ENCODE measurements around the gene ABI3.

ABI3 gene

DNA sequence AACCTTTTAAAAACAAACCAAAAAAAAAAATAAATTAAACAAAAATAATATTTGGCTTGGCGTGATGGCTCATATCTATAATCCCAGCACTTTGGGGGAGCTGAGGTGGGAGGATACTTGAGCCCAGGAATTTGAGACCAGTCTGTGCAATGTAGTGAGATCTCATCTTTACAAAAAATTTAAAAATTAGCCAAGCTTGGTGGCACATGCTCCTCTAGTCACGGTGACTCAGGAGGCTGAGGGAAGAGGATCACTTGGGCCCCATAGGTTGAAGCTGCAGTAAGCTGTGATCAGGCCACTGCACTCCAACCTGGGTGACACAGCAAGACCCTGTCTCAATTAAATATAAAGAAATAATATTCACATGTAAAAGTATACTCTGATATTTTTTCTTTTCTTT is 12.3 kb upstream of the ABI3 start:
- DNase-seq, result no peak

DNA sequence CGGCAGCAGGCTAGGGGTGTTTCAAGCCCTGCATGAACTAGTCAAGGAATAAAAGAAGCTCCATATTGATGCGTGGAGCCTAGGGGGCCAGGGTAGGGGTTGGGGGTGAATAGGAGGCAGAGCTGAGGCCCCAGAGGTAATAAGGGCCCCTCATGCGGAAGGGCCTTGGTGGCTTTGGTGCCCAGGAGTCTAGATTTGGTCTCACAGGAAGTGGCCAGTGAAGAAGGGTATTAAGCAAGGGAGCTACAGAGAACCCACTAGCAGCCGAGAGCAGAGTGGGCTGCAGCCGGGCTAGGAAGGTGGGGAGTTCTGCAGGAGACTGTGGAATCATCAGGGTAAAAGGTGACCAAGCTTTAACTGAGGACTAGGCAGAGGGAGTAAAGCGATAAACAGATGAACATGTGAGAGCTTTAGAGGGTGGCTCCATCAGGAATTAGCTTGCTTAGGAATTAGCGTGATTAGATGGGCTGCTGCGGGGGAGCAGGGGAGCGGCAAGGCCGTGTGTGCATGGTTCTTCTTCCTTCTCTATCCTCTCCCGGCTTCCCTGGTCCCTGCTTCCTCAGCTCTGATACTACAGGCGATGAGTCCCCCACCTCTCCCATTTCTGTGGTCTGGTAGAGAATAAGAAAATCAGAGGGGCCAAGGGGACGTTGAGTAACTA is 10.0 kb upstream of the ABI3 start:
- DNase-seq, result no peak

DNA sequence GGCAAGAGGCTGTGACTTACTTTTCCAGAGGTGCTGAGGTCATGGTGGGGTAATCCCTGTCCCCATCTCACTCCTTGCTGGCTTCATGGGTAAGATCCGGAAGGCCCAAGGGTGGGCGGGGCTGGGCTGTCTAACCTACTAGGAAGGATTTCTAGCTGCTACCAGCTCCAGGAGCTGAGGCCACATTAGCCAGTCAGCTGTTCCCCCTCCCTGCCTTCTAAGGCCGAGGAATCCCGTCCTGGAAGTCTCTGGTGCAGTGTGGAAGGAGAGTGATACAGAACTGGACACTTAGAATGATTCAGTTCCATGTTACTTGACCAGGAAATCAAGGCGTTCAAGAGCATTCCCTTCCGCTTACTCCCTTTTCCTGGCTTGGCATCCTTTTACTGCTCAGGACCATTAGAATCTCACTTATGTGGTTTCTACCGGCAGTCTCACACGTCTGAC is 9.0 kb upstream of the ABI3 start:
- no peak for DNase-seq

DNA sequence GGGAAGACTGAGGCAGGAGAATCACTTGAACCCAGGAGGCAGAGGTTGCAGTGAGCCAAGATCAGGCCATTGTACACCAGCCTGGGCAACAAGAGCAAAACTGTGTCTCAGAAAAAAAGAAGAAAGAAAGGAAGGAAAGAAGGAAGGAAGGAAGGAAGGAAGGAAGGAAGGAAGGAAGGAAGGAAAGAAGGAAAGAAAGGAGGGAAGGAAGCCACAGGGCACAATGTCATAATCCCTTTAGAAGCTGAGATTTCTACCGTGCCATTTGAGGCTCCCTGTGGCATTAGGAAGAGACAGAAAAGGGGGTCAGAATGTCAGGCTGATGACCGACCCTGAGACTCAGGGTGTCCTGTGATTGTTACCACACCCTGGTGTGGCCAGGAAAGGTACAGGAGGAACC is 6.7 kb upstream of the ABI3 start:
- no peak for DNase-seq

DNA sequence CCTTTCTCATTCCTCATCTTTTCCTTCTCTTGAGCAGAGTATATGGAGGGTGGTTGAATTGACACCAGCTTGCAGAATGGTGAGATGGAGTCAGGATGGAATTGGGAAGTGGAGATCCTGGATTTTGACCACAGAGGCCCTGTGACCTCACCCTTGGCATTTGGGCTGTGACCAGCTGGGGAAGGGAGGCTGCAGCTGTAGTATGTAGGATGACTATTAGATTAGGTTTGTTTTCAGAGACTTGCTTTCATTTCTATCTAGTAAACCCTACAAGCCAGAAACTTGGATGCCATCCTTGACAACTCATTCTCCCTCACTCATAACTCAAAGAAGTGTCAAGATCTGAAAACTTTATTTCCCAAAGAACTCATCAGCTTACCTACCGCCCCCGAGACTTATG is 6.0 kb upstream of the ABI3 start:
- DNase-seq, result no peak

DNA sequence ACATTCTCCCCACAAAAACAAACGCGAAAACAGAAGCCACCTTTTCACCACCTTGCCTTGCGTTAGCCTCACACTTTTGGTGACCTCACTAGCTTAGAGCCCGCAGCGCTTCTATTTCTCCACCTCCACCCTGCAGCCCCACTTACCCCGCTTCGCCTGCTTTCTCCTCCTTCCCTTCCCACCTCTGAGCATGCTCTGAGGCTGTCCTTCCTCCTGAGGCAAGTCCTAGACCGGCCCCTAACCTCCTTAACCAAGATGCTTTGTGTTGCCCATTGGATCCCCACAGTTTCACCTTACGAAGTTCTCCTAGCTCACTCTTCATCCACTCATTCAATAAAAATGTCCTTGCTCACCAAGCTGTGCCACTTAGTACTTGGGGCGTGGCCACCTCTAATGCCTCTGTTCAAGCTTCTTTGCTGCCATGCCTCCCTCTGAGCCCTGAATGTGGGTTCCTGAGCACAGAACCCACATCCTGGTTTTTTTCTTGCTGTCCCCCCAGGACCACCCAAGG is 1.4 kb upstream of the ABI3 start:
- DNase-seq, result no peak

DNA sequence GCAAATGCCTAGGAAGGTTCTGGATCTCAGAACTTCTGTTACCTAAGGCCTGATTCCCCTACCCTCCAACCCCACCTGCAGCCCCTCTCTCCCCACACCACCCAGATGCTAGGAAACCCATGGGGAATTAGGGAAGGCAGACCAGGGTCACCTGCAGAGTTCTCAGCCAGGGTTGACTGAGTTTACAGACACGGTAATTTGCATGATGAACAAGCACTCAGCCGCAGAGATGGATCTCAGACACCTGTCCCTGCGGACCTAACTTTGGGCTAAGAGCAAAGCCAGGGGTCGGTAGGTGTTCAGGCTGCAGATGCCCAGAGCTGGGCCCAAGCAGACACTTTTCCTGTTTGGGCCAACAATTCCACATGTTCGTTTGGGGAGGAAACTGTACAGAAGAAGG is 2.9 kb downstream of the ABI3 start:
- DNase-seq, result no peak

DNA sequence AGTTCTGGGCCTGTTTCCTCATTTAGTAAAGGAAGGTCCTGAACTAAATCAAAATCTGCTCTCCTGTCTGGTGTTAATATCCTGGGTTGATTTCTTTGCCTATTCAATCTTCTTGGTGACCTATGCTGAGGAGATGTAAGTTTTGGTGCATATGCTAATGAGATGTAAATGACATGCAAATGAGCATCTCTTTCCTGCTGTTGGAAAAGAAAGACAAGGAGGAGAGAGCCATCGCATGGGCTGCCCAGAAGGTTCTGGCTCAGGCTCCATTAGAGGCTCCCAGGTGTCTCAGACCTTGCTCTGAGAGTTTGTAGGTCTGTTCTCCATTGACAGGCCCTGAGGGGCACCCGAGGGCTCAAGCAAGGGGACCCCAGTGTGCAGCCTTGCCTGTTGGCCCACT is 3.3 kb downstream of the ABI3 start:
- DNase-seq, result no peak

DNA sequence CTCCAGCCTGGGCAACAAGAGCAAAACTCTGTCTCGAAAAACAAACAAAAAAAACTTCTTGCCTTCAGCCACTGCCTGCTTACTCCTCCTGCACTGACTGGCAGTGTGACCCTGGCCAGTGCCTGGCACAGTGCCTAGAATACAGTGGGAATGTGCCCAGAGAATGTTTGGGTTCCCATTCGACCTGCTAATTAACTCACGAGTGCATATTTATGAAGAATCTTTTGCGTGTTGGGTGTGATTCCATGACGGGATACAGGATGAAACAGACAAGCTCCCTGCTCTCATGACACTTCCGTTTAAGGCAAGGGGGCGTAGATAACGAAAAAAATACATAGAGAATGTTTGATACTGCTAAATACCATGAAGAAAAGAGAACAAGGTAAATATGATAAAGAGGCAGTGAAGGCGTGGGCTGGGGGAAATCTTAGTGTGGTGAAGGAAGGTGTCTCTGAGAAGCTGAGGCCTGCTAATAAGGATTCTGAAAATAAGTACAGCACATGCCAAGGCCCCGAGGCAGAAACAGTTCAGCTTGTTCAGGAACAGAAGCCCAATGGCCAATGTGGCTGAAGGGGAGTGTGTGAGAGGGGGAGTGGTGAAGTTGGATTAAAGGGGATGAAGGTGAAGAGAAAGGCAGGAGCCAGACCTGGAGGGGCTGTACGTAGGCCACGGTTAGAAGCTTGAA is 4.3 kb downstream of the ABI3 start:
- DNase-seq, result no peak

DNA sequence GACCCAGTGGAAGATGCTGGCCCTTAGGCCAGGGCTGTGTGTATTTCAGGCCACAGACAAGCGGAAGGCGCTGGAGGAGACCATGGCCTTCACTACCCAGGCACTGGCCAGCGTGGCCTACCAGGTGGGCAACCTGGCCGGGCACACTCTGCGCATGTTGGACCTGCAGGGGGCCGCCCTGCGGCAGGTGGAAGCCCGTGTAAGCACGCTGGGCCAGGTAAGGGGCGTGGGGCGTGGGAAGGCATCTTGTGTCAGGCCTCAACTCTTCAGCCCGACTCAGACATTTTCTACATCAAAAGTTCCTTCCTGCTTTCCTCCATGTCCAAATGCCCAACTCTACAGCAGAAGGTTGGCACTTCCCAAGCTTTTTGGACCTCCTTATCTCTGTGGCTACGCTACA is 6.0 kb downstream of the ABI3 start:
- no peak for DNase-seq

DNA sequence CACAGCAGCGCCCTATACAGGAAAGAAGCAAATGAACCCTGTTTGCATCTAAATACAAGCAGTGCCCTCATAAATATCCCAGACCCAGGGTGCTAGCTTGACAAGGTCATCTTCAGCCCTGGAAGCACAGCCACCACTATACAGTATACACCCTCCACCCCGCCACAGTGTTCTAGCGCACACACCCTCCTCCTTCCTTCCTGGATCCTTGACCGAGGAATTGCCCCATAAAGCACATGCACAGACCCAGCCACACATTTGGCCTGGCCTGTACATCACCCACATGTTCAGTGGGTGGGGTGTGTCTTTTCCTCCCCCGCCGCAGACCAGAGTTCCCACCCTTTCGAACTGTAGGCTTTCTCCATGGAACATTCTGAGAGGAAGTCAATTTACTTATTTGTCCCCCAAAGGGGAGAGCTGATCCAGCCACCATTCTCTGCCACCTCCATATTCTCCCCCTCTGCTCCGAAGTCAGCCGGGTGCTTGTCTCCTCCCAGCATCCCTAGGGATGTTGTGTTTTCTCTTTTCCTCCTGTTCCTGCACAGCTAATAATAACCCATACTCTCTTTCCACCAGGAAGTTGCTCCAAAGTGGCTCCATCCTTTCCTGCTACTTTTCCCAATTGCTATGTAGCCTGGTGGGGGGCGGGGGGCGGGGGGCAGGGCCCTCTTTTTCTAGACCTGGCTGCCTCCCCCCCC is 6.6 kb downstream of the ABI3 start:
- DNase-seq, result no peak

DNA sequence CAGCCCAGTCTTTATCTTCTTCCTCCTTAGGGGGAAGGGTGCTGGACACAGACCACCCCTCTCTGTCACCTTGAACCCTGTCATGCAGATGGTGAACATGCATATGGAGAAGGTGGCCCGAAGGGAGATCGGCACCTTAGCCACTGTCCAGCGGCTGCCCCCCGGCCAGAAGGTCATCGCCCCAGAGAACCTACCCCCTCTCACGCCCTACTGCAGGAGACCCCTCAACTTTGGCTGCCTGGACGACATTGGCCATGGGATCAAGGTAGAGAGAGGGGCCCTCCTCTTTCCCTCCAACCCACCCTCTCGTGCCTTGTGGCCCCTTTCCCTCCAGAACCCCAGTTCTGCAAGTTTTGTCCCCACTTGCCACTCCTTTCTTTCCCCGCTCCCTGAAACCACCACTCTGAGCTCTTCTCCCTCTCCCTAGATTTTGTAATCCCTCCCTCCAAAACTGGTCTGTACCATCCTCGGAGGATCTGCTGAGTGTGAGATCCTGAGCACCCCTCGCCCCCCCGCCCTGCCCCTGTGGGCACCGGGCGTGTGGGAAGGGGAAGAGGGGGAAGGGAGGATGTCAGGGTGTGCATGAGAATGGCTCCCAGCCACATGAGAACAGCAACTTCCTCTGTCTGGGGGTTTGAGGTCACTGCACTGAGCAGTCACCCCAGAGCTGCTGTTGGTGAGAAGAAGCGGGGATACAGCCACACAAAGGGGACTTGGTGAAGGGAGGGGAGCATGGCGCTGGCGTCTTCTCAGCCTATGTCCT is 7.3 kb downstream of the ABI3 start:
- no peak for DNase-seq

DNA sequence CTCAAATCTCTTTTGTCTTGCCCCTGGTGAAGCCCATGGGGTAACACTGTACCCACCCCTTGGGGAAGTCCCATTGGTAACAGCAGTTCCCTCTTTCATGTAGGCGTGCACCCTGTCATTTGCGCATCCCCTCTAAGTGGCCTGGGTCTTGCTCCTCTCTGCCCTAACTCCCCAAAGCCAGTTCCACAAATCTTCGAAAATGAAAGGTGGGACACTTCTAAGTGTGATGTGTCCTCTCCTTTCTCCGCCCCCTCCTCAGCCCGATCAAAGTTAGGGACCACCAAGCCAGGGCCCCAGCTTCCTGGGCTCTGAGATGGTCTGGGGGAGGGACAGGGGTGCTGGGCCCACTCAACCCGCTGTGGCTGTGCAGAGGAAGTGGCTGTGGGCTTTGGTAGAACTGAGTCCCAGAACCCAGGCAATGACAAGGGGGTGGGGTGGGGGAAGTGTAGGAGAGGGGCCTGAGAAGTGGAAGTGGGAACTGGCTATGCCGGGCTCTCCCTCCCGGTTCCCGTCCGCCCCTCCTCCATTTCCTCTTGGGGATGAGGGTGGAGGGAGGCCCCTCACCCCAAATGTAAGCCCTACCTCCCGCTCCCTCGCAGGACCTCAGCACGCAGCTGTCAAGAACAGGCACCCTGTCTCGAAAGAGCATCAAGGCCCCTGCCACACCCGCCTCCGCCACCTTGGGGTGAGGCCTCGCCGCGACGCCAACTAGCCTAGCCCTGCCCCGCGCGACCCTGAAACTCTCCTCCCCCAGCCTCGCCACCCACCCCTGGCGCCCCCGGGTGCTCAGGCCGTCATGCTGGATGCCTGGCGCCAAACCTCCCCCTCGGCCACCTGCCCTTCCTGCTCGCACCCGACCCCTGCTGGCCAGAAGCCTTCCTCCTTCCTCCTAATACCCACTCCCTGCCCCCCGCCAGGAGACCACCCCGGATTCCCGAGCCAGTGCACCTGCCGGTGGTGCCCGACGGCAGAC is 8.7 kb downstream of the ABI3 start:
- no peak for DNase-seq

DNA sequence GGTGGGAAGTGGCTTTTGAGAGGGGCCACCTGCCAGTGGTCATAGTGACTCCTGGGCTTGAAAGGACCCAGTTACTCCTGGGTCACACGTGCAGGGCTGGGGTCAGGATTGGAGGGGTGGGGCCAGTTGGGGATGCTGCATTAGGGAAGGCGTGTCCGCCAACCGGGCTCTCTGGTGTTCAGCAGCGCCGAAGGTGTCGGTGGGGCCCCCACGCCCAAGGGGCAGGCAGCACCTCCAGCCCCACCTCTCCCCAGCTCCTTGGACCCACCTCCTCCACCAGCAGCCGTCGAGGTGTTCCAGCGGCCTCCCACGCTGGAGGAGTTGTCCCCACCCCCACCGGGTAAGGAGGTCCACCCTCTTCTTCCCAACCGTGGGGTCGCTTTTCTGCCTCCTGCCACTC is 9.5 kb downstream of the ABI3 start:
- DNase-seq, result no peak

DNA sequence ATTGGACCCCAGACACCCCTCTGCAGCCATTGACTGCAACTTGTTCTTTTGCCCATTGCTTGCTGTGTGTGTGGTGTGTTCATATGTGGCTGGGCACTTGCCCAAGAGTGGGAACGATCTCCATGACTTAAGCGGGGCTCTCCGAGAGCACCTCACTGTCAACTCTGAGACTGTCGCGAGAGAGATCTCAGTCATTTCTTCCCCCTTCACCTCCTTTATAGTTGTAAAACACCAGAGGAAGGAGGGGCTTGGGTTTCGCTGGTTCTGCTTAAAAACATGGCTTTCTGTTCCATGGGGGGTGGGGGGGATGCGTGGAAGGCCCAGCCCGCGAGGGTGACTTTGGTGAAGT is 12.6 kb downstream of the ABI3 start:
- DNase-seq, result no peak

DNA sequence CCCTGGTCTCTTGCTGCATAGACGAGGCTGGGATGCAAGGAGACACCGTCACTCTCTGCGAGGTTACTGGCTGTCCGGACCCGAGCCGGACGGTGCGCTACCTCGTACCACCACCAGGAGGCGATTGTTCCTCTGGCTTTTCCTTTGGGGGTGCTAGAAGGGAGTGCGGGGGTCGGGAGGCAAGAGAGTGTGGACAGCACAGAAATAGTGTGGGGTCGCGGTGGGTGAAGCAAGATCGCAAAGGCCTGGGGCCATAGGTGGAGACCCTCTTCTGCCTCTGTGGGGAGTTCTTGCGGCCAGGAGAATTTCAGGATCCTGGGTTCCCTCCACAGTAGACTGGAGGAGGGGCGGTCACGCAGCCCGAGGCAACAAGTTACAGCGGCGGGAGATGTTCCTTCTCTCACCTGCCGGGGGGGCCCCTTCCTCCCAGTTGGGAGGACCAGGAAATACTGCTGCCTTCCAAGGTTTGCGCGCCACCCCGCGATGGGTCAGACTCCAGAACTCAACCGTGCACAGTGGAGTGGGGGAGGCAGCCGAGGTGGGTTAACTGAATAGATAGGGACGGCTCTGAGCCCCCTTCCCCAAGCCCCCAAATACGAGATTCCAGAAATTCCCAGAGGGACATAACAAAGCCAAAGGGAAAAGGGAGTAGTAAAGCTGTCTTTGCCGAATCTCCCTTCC is 13.2 kb downstream of the ABI3 start:
- peak; percentile 28 for DNase-seq

DNA sequence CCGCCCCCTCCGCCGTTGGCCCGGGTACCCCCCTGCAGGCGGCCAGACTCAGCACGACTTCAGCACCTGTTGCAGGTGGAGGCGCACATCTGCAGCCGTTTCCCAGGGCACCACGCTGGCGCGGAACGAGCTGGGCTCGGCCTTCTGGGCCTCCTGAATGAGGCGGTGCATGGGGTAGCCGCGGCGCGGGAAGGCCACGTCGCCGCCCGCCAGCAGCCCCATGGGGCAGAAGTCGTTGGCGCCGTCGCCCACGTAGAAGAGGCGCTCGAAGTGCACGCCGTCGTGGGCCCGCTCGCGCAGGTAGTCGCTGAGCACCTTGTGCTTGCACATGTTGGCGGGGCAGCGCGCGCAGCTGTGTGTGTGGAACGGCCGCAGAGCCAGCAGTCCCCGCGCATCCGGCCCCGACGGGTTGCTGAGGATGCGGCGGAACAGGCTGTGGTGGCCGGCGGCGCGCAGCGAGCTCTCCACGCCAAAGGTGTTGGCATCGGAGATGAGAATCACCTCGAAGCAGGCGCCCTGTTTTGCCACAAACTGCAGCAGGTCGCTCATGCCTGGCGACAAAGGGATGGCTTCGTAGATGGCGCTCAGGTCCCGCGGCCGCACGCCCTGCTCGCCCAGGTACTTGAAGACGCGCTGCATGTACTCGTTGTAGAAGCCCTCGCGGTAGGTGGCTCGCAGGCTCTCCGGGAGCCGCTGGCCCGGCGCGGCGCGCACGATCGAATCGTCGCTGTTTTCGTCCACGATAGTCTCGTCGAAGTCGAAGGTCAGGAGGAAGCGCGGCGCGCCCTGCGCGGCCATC is 13.9 kb downstream of the ABI3 start:
- DNase-seq, result peak; percentile 39

DNA sequence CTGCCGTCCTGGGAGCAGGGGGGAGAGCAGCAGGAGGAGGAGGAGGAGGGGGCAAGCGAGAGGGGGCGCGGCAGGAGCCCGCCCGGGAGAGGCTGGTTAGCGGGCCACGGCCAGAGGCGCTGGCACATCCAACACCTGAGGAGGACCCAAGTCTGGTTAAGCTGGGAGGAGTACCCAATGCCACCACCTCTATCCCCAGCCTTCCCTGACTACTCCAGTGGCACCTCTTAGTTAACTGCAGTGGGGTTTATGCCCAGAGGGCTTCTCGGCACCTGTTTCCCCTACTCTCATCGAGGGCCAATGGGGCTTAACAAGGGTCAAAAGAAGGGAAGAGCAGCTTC is 14.5 kb downstream of the ABI3 start:
- no peak for DNase-seq

DNA sequence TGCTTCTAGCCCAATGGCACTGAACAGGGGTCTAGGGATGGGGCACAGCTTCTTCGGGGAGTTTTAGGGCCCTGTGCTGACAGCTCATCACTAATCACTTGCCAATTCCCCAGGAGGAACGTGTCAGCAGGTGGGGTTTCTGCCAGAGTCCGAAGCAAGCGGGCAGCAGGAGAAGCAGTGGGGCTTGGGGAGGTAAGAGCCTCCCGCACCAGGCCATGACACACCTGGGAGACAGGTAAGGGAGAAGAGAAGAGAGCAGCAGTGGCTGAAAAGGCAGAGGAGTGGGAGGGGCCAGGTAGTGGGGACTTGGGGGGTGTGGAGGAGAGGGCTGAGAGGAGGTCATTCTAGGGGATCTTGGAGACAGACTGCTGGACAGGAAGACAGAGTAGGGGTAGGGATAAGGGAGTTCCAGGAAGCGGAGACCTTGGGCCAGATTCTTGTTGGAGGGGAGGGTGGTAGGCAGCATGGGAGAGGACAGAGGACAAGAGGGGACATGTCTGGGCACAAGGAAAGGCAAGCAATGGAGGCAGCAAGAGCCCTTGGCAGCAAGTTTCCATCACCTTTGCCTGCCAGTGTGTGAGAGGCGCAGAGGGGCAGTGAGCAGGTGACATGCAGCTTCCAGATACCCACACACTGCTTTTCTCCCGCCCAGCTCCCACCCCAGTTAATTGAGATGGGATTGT is 15.2 kb downstream of the ABI3 start:
- DNase-seq, result no peak

DNA sequence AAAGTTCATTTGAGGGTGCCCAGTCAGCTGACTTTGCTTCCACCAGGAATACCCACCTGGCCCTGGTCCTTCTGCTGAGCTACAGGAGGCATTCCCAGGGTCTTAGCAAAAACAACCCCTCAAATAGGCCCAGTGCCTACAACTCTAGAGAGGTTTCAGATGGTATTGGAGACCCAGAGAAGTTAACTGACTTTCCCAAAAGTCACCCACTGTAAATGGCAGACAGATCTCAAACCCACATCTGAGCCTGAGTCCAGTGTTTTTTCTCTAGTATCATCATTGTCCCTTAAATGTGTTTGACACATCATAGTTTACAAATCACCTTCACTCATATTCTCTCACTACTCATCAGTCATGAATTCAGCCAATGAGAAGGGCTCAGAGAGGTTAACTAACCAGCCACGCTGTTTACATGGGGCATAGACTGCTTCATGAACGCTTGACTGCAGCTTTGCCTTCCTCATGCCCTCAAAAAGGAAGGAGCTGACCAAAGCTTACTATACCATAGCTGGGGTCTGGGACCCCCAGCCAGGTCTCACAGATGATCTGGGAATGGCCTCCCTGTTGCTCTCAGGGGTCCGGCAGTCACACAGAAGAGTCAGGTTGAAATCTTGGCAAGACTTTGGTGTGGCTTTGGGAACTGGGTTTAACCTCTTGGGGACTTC is 16.4 kb downstream of the ABI3 start:
- no peak for DNase-seq
